Stimulated activated CD8-positive, alpha-beta memory T cell treated with anti-CD3 and anti-CD28 coated beads, Interleukin-15, amount 100 ng/mL, for 4 hours (primary cell): Measurements from ENCODE around the gene POLA1.
"Not testable (repeated sequence)": the region's sequence is repeated elsewhere in the genome, so short reads cannot be mapped to it uniquely, and the experiment has no call there.

Experiments used
- DNase-seq, 2 donors: peaks; one replicate each; pipeline ENCODE4 v3.0.0-alpha.2; 2020; ENCODE audit warnings: low read depth in 2 of 2

Gene POLA1

GRCh38 chrX:24693453-24694202, at the start of gene POLA1:
Gene POLA1 (plus strand): TSS chrX:24693918. CDS start chrX:24693962, 44 bp downstream.
- DNase-seq = peak; percentile 23 to 41

DNA sequence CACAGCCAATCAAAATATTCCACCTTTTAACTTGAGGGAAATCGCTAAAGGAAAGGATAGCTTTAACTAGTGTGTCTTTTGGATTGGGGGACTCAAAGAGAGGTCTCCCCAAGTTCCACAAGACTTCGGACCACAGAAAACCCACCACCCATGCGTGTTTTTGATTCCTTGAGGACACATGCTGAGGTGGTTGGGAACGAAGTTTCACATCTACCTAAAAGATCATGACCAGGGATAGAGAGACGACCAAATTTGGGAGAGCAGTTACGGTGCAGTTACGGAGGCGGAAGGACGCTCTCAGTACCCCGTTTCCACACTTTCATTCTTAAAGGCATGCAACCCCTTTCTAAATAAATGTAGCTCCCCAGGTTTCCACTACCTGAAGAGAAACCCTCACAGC, 47.7 kb upstream of the POLA1 start:
- no peak for DNase-seq

GRCh38 chrX:24646745-24647182, 47.0 kb upstream of the POLA1 start:
- no peak for DNase-seq

DNA sequence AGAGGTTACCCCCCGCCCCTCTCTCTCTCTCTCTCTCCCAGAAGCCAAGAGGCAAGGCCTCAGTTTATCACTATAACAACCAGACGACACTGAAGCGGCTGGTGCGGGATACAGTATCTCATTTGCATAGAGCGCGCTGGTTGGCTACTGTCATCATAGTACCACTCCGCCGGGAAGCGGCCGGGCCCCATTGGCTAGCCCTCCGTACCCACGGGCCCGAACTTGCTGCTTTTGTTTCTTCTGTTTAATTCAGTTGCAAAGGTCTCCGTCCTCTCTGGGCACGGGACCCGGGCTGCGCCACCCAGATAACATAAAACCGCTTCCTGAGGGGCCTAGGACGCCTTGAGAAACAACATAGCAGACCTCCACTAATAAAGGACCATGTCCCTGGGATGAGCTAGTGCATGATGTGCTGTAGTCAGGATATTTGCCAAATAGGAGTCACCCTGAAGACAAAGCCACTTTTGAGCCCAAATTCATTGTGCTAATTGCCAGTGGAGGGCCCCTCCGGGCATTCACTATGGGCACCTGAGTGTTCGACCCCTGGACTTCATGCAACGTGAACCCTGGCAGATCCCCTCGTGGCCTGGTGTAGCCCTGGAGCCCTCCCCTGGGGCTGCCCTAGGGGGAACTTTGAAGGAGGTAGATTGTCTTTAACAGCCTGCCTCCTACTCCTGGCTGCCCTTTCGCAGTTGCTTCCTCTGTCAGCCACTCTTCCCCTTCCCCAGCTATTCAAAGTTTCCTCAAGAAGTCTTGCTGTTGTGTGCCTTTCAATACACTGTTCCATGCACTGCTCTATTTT, 46.3 kb upstream of the POLA1 start, which contains the start of gene PCYT1B:
Gene PCYT1B, minus strand, starts transcription at position 91 of the 802 bp plus-strand sequence. CDS start 242 bp downstream, outside the sequence.
- peak; percentile 20 to 26 for DNase-seq

DNA sequence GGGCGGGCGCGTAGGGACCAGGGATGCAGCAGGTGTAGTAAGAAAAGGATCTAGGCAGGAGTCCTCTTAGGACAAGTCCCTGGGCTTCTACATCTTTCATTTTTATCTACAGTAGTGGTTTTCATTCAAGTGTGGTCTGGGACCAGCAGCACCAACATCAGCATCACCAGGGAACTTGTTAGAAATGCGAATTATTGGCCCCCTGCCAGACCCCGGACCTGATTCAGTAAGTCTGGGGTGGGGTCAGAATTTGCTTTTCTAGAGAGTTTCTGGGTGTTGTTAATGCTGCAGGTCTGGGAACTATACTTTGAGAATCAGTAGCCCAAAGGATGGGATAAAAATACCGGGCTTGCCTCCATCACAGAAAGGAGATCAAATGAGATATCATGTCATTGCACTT, 45.2 kb upstream of the POLA1 start:
- no peak for DNase-seq

- no peak for DNase-seq
Measured at GRCh38 chrX:24651783-24652182, 41.9 kb upstream of the POLA1 start.

GRCh38 chrX:24655679-24656078, 38.0 kb upstream of the POLA1 start:
- not testable (repeated sequence) for DNase-seq

- DNase-seq = no peak
Measured at GRCh38 chrX:24657671-24658386, 35.9 kb upstream of the POLA1 start.

DNA sequence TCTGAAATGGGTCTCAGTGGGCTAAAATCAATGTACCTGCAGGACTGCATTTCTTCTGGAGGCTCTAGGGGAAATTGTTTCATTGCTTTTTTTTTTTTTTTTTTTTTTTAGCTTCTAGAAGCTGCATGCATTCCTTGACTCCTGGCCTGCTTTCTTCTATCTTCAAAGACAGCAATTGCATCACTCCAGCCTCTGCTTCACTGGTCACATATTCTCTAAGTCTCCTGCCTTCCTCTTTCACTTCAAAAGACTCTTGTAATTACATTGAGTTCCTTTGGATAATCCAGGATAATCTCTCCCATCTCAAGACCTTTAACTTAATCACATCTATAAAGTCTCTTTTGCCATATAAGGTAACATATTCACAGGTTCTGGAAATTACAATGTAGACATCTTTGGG, 35.3 kb upstream of the POLA1 start:
- no peak for DNase-seq

GRCh38 chrX:24659106-24659505, 34.6 kb upstream of the POLA1 start:
- no peak for DNase-seq

DNA sequence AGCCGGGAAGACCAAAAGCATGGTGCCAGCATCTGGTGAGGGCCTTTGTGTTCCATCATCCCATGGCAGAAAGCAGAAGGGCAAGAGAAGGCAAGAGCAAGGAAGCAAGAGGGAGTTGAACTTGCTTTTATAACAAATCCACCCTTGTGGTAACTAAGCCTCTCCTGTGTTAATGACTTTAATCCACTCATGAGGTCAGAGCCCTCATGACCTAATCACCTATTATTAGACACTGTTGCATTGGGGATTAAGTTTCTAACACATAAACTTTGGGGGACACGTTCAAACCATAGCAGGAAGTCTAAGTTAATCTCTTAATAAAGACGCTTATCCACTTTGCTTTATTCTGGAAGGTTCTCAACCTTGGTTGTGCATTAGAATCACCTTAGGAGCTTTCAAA, 34.1 kb upstream of the POLA1 start:
- no peak for DNase-seq

DNA sequence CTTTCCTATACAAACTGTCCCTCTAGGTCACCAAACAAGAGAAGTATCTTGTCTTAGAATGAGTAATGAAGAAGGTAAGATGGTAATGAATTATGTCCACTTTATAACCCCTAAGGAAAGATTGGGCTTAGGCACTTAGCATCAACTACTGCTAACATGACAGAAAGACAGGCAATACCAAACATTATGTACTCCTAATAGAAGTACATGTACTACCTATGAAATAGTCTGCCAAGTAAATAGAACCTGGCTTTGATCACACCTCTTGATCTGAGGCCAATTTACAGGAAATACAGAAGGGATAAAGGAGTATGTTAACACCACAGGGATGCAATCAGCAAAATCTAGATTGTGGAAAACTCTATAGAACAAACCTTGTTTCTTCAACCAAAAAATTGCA, 32.4 kb upstream of the POLA1 start:
- DNase-seq = no peak

- DNase-seq = no peak
Measured at GRCh38 chrX:24662352-24662751, 31.4 kb upstream of the POLA1 start.

DNA sequence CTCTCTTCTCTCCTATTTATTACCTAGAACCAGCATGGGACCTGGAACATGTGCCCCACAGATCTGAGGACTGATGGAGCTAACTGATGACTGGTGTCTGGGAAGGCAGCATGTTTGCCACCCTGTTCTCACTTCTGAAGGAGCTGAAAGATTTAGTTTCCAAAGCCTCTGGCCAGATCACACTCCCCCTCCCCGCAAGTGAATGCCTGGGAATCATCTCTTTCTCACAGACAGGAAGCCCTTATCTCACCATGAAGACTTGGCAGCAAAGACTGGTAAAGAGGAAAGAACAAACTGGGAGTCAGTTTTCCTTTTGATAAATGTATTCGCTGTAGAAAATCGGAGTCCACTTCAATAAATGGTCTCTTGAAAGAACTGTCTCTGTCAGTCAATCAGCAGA, 25.6 kb upstream of the POLA1 start:
- no peak for DNase-seq

- no peak for DNase-seq
Measured at GRCh38 chrX:24672701-24673190, 21.0 kb upstream of the POLA1 start.

- DNase-seq = no peak
Measured at GRCh38 chrX:24673424-24673823, 20.3 kb upstream of the POLA1 start.

- DNase-seq = no peak
Measured at GRCh38 chrX:24676403-24677024, 17.2 kb upstream of the POLA1 start.

- no peak for DNase-seq
Measured at GRCh38 chrX:24682739-24683432, 10.8 kb upstream of the POLA1 start.

GRCh38 chrX:24684048-24684447, 9.7 kb upstream of the POLA1 start:
- DNase-seq = no peak

GRCh38 chrX:24692305-24692704, 1.4 kb upstream of the POLA1 start:
- DNase-seq = no peak

DNA sequence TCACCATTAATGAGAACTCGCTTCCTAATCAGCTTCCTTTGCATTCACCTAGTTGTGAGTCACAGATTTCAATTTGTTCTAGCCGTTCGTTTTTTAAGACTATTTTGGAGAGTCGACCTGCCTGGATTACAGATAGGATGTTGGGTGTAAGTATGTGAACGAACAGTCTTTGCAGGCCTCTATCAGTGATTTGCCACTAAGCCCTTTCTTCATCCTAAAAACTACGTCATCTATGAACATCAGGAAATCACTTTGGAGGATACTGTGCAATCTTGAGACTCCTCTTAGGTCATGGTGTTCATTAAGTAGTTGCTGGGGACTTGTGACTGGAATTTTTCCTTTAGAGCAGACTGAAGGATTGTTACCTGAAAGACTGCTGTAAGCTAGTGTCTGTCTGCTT, 1.1 kb downstream of the POLA1 start:
- no peak for DNase-seq
